Endodermal cell (in vitro differentiated cells): Measurements from ENCODE around the gene ADAMTS4. TPM values are rescaled to one million over a fixed set of nuclear protein-coding genes. Genes with fewer than 3 reads are reported as not detected.

Experiments used
- DNase-seq: peaks from one replicate; pipeline ENCODE4 v3.0.0-alpha.2; 2017
- H3K27ac ChIP-seq: 2 replicates; pipeline ENCODE4 v1.5.1; 2013; ENCODE audit warnings: mild to moderate bottlenecking, low read depth, low read length, moderate library complexity
- H3K27me3 ChIP-seq: 2 replicates; pipeline ENCODE4 v1.6.1; 2013; ENCODE audit warnings: mild to moderate bottlenecking, low read length, moderate library complexity; ENCODE audit not compliant: insufficient read depth, control insufficient read depth, poor library complexity, severe bottlenecking
- H3K36me3 ChIP-seq: 2 replicates; pipeline ENCODE4 v1.7.0; 2013; ENCODE audit warnings: mild to moderate bottlenecking, low read length, moderate library complexity; ENCODE audit not compliant: control insufficient read depth, insufficient read depth
- H3K4me1 ChIP-seq: one replicate; pipeline ENCODE4 v1.7.0; 2013; ENCODE audit warnings: low read length; ENCODE audit not compliant: control insufficient read depth, insufficient read depth
- H3K4me3 ChIP-seq: 2 replicates; pipeline ENCODE4 v1.5.1; 2013; ENCODE audit warnings: mild to moderate bottlenecking, low read length, moderate library complexity
- H3K9ac ChIP-seq: 2 replicates; pipeline ENCODE4 v1.6.1; 2013; ENCODE audit warnings: mild to moderate bottlenecking, low read length, moderate library complexity; ENCODE audit not compliant: poor library complexity, severe bottlenecking; ENCODE audit errors: extremely low read depth
- H3K9me3 ChIP-seq: 2 replicates; pipeline ENCODE4 v1.6.1; 2013; ENCODE audit warnings: mild to moderate bottlenecking, low read length, moderate library complexity; ENCODE audit not compliant: control insufficient read depth
- H3K27ac Mint-ChIP-seq: 2 replicates; pipeline ENCODE4 v1.8.0; 2020; ENCODE audit warnings: mixed read lengths
- H3K27me3 Mint-ChIP-seq: 2 replicates; pipeline ENCODE4 v1.8.0; 2021; ENCODE audit warnings: mild to moderate bottlenecking, mixed read lengths; ENCODE audit not compliant: insufficient read depth
- H3K36me3 Mint-ChIP-seq: 2 replicates; pipeline ENCODE4 v1.8.0; 2020; ENCODE audit warnings: low read depth, mixed read lengths
- H3K4me1 Mint-ChIP-seq: 2 replicates; pipeline ENCODE4 v1.8.0; 2020; ENCODE audit warnings: mixed read lengths
- H3K4me3 Mint-ChIP-seq: 2 replicates; pipeline ENCODE4 v1.8.0; 2020; ENCODE audit warnings: mild to moderate bottlenecking, moderate library complexity, mixed read lengths
- H3K9me3 Mint-ChIP-seq: 2 replicates; pipeline ENCODE4 v1.8.0; 2020; ENCODE audit warnings: mild to moderate bottlenecking, mixed read lengths
- CTCF ChIP-seq: fragments of 200-600 bp; sonication (generic); conservative IDR thresholded peaks from 2 replicates; pipeline ENCODE4 v1.5.0; 2021; ENCODE audit warnings: antibody characterized with exemption, mild to moderate bottlenecking
- WGBS, 2 experiments: methylation state at CpG; one replicate each; pipeline versions ENCODE4 v1.1.5 to v1.1.7; 2013; ENCODE audit warnings: missing lambda C conversion rate in 2 of 2, mixed read lengths in 1 of 2; ENCODE audit not compliant: insufficient coverage in 1 of 2, insufficient read length in 1 of 2; 5-methylcytosine and 5-hydroxymethylcytosine counted together
- total RNA-seq, 2 donors: library from RNA; stranded (reverse); fragmentation: NEBNext Ultra II Directional in 1 of 2; extraction: Animal tissue kit (Norgen Biotek cat#: 25700) in 1 of 2; gene quantifications; 2 replicates in 1 of 2; 3 replicates in 1 of 2; pipeline ENCODE4 v1.2.1, GENCODE V29; 2021

ADAMTS4 gene
- total RNA-seq, 2 donors from 2014 or later = 4.4 to 9.6 TPM

- peak overlapping the region; percentile 68 for H3K9ac ChIP-seq
- no peaks in the 10 kb centered on the region for H3K9me3 ChIP-seq
- TF ChIP-seq CTCF = no peak
- H3K36me3 ChIP-seq = peaks cover 43% of the 10 kb centered on the region
- no peaks in the 10 kb centered on the region for H3K4me1 ChIP-seq
- H3K27me3 ChIP-seq = no peaks in the 10 kb centered on the region
- H3K4me3 ChIP-seq = peak overlapping the region; percentile 86
- Mint-ChIP-seq H3K36me3 (peaks cover 27% of the 10 kb centered on the region), H3K27me3 (no peaks in the 10 kb centered on the region), H3K4me3 (peak overlapping the region; percentile 77), H3K27ac (peak overlapping the region; percentile 89), H3K9me3 (no peaks in the 10 kb centered on the region), H3K4me1 (peaks cover 25% of the 10 kb centered on the region)
- WGBS, 2 experiments = 89 to 92% methylated on average over 5 to 9 of the region's 9 CpGs
- no peak for DNase-seq
- no peak overlapping the region for H3K27ac ChIP-seq
Observed at GRCh38 chr1:161158316-161159010, 40.4 kb downstream of the ADAMTS4 start.

GRCh38 chr1:161157867-161158266, 41.0 kb downstream of the ADAMTS4 start:
- Histone ChIP-seq H3K36me3 (peaks cover 37% of the 10 kb centered on the region), H3K4me3 (no peak overlapping the region), H3K27ac (no peak overlapping the region), H3K9ac (no peak overlapping the region), H3K9me3 (no peaks in the 10 kb centered on the region), H3K4me1 (no peaks in the 10 kb centered on the region), H3K27me3 (no peaks in the 10 kb centered on the region)
- H3K4me1 Mint-ChIP-seq = peaks cover 25% of the 10 kb centered on the region
- no peaks in the 10 kb centered on the region for H3K9me3 Mint-ChIP-seq
- peaks cover 21% of the 10 kb centered on the region for H3K36me3 Mint-ChIP-seq
- no peak overlapping the region for H3K27ac Mint-ChIP-seq
- H3K4me3 Mint-ChIP-seq = no peak overlapping the region
- H3K27me3 Mint-ChIP-seq = no peaks in the 10 kb centered on the region
- no peak for DNase-seq
- 94 to 100% methylated on average over 1 of the region's 1 CpG for WGBS, 2 experiments
- TF ChIP-seq CTCF = no peak

- 1 to 2% methylated on average over 29 to 33 of the region's 33 CpGs for WGBS, 2 experiments
Observed at GRCh38 chr1:161153682-161154337, 45.0 kb downstream of the ADAMTS4 start, which contains the start of gene UFC1. TSS of gene UFC1 (plus strand) at chr1:161153978. CDS start at chr1:161153998, 20 bp downstream.

More at GRCh38 chr1:161153682-161154337, 45.0 kb downstream of the ADAMTS4 start, which contains the start of gene UFC1:
- H3K4me1 ChIP-seq = no peaks in the 10 kb centered on the region
- H3K9me3 Mint-ChIP-seq = no peaks in the 10 kb centered on the region
- H3K36me3 Mint-ChIP-seq = peaks cover 15% of the 10 kb centered on the region
- no peaks in the 10 kb centered on the region for H3K27me3 Mint-ChIP-seq
- peak within 1 kb of the TSS; percentile 90 for H3K4me3 Mint-ChIP-seq
- peak within 1 kb of the TSS; percentile 88 for H3K27ac ChIP-seq
- DNase-seq = peak; percentile 89
- peaks cover 16% of the 10 kb centered on the region for H3K4me1 Mint-ChIP-seq
- TF ChIP-seq CTCF = no peak
- peak within 1 kb of the TSS; percentile 97 for H3K9ac ChIP-seq
- no peaks in the 10 kb centered on the region for H3K9me3 ChIP-seq
- H3K36me3 ChIP-seq = peaks cover 21% of the 10 kb centered on the region
- H3K27me3 ChIP-seq = no peaks in the 10 kb centered on the region
- H3K4me3 ChIP-seq = peak within 1 kb of the TSS; percentile 99
- H3K27ac Mint-ChIP-seq = peak within 1 kb of the TSS; percentile 100
